ENCODE data around the gene MSLN.
A peak's percentile ranks its signal among the peaks of the same experiment; 100 is the strongest.
"Not testable (repeated sequence)": the region's sequence is repeated elsewhere in the genome, so short reads cannot be mapped to it uniquely, and the experiment has no call there.

The MSLN gene

GRCh38 chr16:772959-773358, 12.4 kb downstream of the MSLN start:
- no peak for DNase-seq

GRCh38 chr16:774086-775001, 13.8 kb downstream of the MSLN start:
- DNase-seq = no peak

- DNase-seq = no peak
These were observed 14.8 kb downstream of the MSLN start for GRCh38 chr16:775236-775796.

GRCh38 chr16:776298-776697, 15.8 kb downstream of the MSLN start:
- not testable (repeated sequence) for DNase-seq

- DNase-seq = no peak
These were observed 16.3 kb downstream of the MSLN start for GRCh38 chr16:776824-777223.

GRCh38 chr16:777826-778225, 17.3 kb downstream of the MSLN start:
- DNase-seq = no peak

GRCh38 chr16:778447-778846, 17.9 kb downstream of the MSLN start:
- DNase-seq = no peak

GRCh38 chr16:778909-779527, 18.5 kb downstream of the MSLN start:
- no peak for DNase-seq

- no peak for DNase-seq
These were observed 19.0 kb downstream of the MSLN start for GRCh38 chr16:779561-779960.

- no peak for DNase-seq
These were observed 19.8 kb downstream of the MSLN start for GRCh38 chr16:780296-780695.

- DNase-seq = no peak
These were observed 20.9 kb downstream of the MSLN start for GRCh38 chr16:781346-782010.

- no peak for DNase-seq
These were observed 21.7 kb downstream of the MSLN start for GRCh38 chr16:782258-782657.

GRCh38 chr16:782766-783403, 22.4 kb downstream of the MSLN start:
- DNase-seq = peak in 5 of 58 donors; percentile 0 to 32 (median 21)

- no peak for DNase-seq
These were observed 23.0 kb downstream of the MSLN start for GRCh38 chr16:783404-784161.

GRCh38 chr16:784431-784830, 23.9 kb downstream of the MSLN start:
- no peak for DNase-seq

- DNase-seq = peak in 42 of 58 donors; percentile 4 to 76 (median 25)
These were observed 25.3 kb downstream of the MSLN start for GRCh38 chr16:785563-786535.

GRCh38 chr16:787321-787966, 26.9 kb downstream of the MSLN start:
- DNase-seq = peak in 1 of 58 donors; percentile 5

GRCh38 chr16:787978-788398, 27.5 kb downstream of the MSLN start, which contains the start of gene RPUSD1:
Gene RPUSD1 (minus strand): TSS chr16:788381. CDS start chr16:787737, 644 bp downstream.
- peak in 1 of 58 donors; percentile 51 for DNase-seq
